Urinary bladder (tissue), 4 donors: ENCODE measurements around the gene ZC3HAV1L. TPM values are rescaled to one million over a fixed set of nuclear protein-coding genes. Genes with fewer than 3 reads are reported as not detected.
"Not testable (repeated sequence)": the region's sequence is repeated elsewhere in the genome, so short reads cannot be mapped to it uniquely, and the experiment has no call there.

Experiments
- DNase-seq: peaks from one replicate; pipeline ENCODE4 v3.0.0-alpha.2; 2015; ENCODE audit errors: extremely low spot score
- H3K27ac ChIP-seq: one replicate; pipeline ENCODE4 v1.5.1; 2013; ENCODE audit warnings: low read depth, mild to moderate bottlenecking, moderate library complexity
- H3K36me3 ChIP-seq: one replicate; pipeline ENCODE4 v1.6.1; 2013; ENCODE audit warnings: mild to moderate bottlenecking, moderate library complexity; ENCODE audit not compliant: insufficient read depth
- H3K4me1 ChIP-seq: one replicate; pipeline ENCODE4 v1.6.1; 2013; ENCODE audit warnings: mild to moderate bottlenecking, moderate library complexity; ENCODE audit not compliant: insufficient read depth
- H3K4me3 ChIP-seq: one replicate; pipeline ENCODE4 v1.5.1; 2013; ENCODE audit warnings: low read depth, low read length
- WGBS: extraction: QIAGEN DNeasy Blood & Tissue Kit; methylation state at CpG from one replicate; pipeline ENCODE4 v1.1.7; 2013; 5-methylcytosine and 5-hydroxymethylcytosine counted together
- polyA plus RNA-seq: library from polyadenylated mRNA; stranded (reverse); fragments of 200-250 nt; gene quantifications from one replicate; pipeline ENCODE4 v1.2.3, GENCODE V29; 2013
- total RNA-seq: library from RNA; depleted of rRNA; stranded (reverse); fragments of >200 nt; gene quantifications from one replicate; pipeline ENCODE4 v1.2.3, GENCODE V29; 2014
- donor health status: healthy with polysubstance abuse.
- donor health status: healthy.

Gene ZC3HAV1L
- total and polyA plus RNA-seq, 2 donors: 3.3 to 37.4 TPM

- WGBS: 87% methylated on average over 5 of the region's 5 CpGs
- Histone ChIP-seq H3K36me3 (peaks cover 3% of the 10 kb centered on the region), H3K4me3 (no peak overlapping the region), H3K27ac (no peak overlapping the region), H3K4me1 (peaks cover 2% of the 10 kb centered on the region)
- DNase-seq: no peak
Measured at GRCh38 chr7:139044813-139045794, 9.3 kb upstream of the ZC3HAV1L start.

GRCh38 chr7:139043823-139044812, 8.3 kb upstream of the ZC3HAV1L start:
- no peak for DNase-seq
- 58% methylated on average over 14 of the region's 14 CpGs for WGBS
- Histone ChIP-seq H3K36me3 (no peaks in the 10 kb centered on the region), H3K4me3 (no peak overlapping the region), H3K4me1 (peaks cover 2% of the 10 kb centered on the region), H3K27ac (no peak overlapping the region)

- WGBS: 58% methylated on average over 6 of the region's 6 CpGs
- no peaks in the 10 kb centered on the region for H3K36me3 ChIP-seq
- no peak for DNase-seq
- H3K27ac ChIP-seq: no peak overlapping the region
- H3K4me1 ChIP-seq: peaks cover 2% of the 10 kb centered on the region
- no peak overlapping the region for H3K4me3 ChIP-seq
Measured at GRCh38 chr7:139041378-139042085, 5.7 kb upstream of the ZC3HAV1L start.

GRCh38 chr7:139038691-139039090, 2.8 kb upstream of the ZC3HAV1L start:
- H3K4me1 ChIP-seq: no peaks in the 10 kb centered on the region
- H3K4me3 ChIP-seq: no peak overlapping the region
- no peak for DNase-seq
- H3K27ac ChIP-seq: no peak overlapping the region
- no peaks in the 10 kb centered on the region for H3K36me3 ChIP-seq
- 61% methylated on average over 2 of the region's 2 CpGs for WGBS

- WGBS: 74% methylated on average over 3 of the region's 3 CpGs
- Histone ChIP-seq H3K4me3 (no peak overlapping the region), H3K27ac (no peak overlapping the region), H3K36me3 (no peaks in the 10 kb centered on the region), H3K4me1 (no peaks in the 10 kb centered on the region)
- no peak for DNase-seq
Measured at GRCh38 chr7:139036901-139037300, 1.1 kb upstream of the ZC3HAV1L start.

GRCh38 chr7:139034855-139035585, 822 bp downstream of the ZC3HAV1L start:
- no peaks in the 10 kb centered on the region for H3K4me1 ChIP-seq
- no peaks in the 10 kb centered on the region for H3K36me3 ChIP-seq
- DNase-seq: no peak
- peak overlapping the region; percentile 66 for H3K4me3 ChIP-seq
- WGBS: 6% methylated on average over 47 of the region's 47 CpGs
- H3K27ac ChIP-seq: no peak overlapping the region

- H3K36me3 ChIP-seq: no peaks in the 10 kb centered on the region
- no peak for DNase-seq
- H3K4me3 ChIP-seq: no peak overlapping the region
- no peaks in the 10 kb centered on the region for H3K4me1 ChIP-seq
- H3K27ac ChIP-seq: no peak overlapping the region
- WGBS: 89% methylated on average over 5 of the region's 5 CpGs
Measured at GRCh38 chr7:139034336-139034735, 1.5 kb downstream of the ZC3HAV1L start.

GRCh38 chr7:139033346-139034114, 2.3 kb downstream of the ZC3HAV1L start:
- Histone ChIP-seq H3K4me3 (no peak overlapping the region), H3K36me3 (no peaks in the 10 kb centered on the region), H3K27ac (no peak overlapping the region), H3K4me1 (no peaks in the 10 kb centered on the region)
- DNase-seq: no peak
- 84% methylated on average over 6 of the region's 6 CpGs for WGBS

- H3K4me3 ChIP-seq: no peak overlapping the region
- 91% methylated on average over 4 of the region's 4 CpGs for WGBS
- no peak for DNase-seq
- no peaks in the 10 kb centered on the region for H3K36me3 ChIP-seq
- H3K4me1 ChIP-seq: no peaks in the 10 kb centered on the region
- H3K27ac ChIP-seq: no peak overlapping the region
Measured at GRCh38 chr7:139032473-139032872, 3.4 kb downstream of the ZC3HAV1L start.

GRCh38 chr7:139029353-139029752, 6.5 kb downstream of the ZC3HAV1L start:
- Histone ChIP-seq H3K4me1 (no peaks in the 10 kb centered on the region), H3K36me3 (peaks cover 6% of the 10 kb centered on the region), H3K4me3 (no peak overlapping the region), H3K27ac (no peak overlapping the region)
- WGBS: 95% methylated on average over 3 of the region's 3 CpGs
- no peak for DNase-seq

GRCh38 chr7:139026551-139026950, 9.3 kb downstream of the ZC3HAV1L start:
- Histone ChIP-seq H3K4me3 (no peak overlapping the region), H3K36me3 (peaks cover 6% of the 10 kb centered on the region), H3K27ac (no peak overlapping the region), H3K4me1 (no peaks in the 10 kb centered on the region)
- no peak for DNase-seq
- 92% methylated on average over 6 of the region's 6 CpGs for WGBS

- H3K27ac ChIP-seq, DNase-seq, H3K36me3 ChIP-seq, H3K4me3 ChIP-seq, H3K4me1 ChIP-seq: not testable (repeated sequence)
- WGBS: 90% methylated on average over 5 of the region's 5 CpGs
Measured at GRCh38 chr7:139025861-139026260, 10.0 kb downstream of the ZC3HAV1L start.
